Keratinocyte (primary cell): ENCODE results near the gene DYTN. TPM values are rescaled to one million over a fixed set of nuclear protein-coding genes. Genes with fewer than 3 reads are reported as not detected.
A peak's percentile ranks its signal among the peaks of the same experiment; 100 is the strongest.

ENCODE experiments used
- DNase-seq: peaks from one replicate; pipeline ENCODE4 v3.0.0-alpha.2; 2011; ENCODE audit warnings: low read depth, missing footprints, low spot score
- FAIRE-seq: peaks from 2 replicates; lab custom pipeline; 2011; peaks lifted over from hg19 to GRCh38; lab: Jason Lieb, UNC
- H2AFZ ChIP-seq: 2 replicates; pipeline ENCODE4 v1.6.0; 2012; ENCODE audit warnings: low read length, control low read depth, inconsistent platforms; ENCODE audit not compliant: control insufficient read depth
- H3K27ac ChIP-seq: 2 replicates; pipeline ENCODE4 v1.5.1; 2011; ENCODE audit warnings: low read length; ENCODE audit not compliant: control insufficient read depth, insufficient read depth
- H3K27me3 ChIP-seq: 3 replicates; pipeline ENCODE4 v1.6.0; 2011; ENCODE audit warnings: low read length; ENCODE audit not compliant: control insufficient read depth, insufficient read depth; ENCODE audit errors: extremely low read depth
- H3K36me3 ChIP-seq, 2 experiments: 2 replicates in 1 of 2; 3 replicates in 1 of 2; pipeline ENCODE4 v1.5.1; 2011; ENCODE audit warnings: low read length in 2 of 2, mild to moderate bottlenecking in 1 of 2; ENCODE audit not compliant: control insufficient read depth in 2 of 2, insufficient read depth in 2 of 2; ENCODE audit errors: extremely low read depth in 1 of 2
- H3K4me1 ChIP-seq: 3 replicates; pipeline ENCODE4 v1.5.1; 2011; ENCODE audit warnings: low read length; ENCODE audit not compliant: control insufficient read depth, insufficient read depth; ENCODE audit errors: extremely low read depth
- H3K4me2 ChIP-seq: 3 replicates; pipeline ENCODE4 v1.6.0; 2011; ENCODE audit warnings: low read depth, low read length; ENCODE audit not compliant: control insufficient read depth, insufficient read depth; ENCODE audit errors: extremely low read depth
- H3K4me3 ChIP-seq, 3 experiments: fragments of 200-600 bp in 1 of 3; sonication (generic) in 1 of 3; 2 replicates in 2 of 3; 3 replicates in 1 of 3; pipeline ENCODE4 v1.5.1; 2011 to 2016; ENCODE audit warnings: low read length in 3 of 3, mild to moderate bottlenecking in 3 of 3, control low read depth in 2 of 3, inconsistent platforms in 1 of 3, low read depth in 1 of 3, mixed read lengths in 1 of 3, mixed run types in 1 of 3, moderate library complexity in 1 of 3; ENCODE audit not compliant: control insufficient read depth in 2 of 3, insufficient read depth in 2 of 3; ENCODE audit errors: extremely low read depth in 1 of 3
- H3K79me2 ChIP-seq: 2 replicates; pipeline ENCODE4 v1.6.0; 2012; ENCODE audit warnings: low read length; ENCODE audit not compliant: control insufficient read depth, insufficient read depth
- H3K9ac ChIP-seq: 3 replicates; pipeline ENCODE4 v1.6.0; 2011; ENCODE audit warnings: low read length; ENCODE audit not compliant: control insufficient read depth, insufficient read depth; ENCODE audit errors: extremely low read depth
- H3K9me1 ChIP-seq: 3 replicates; pipeline ENCODE4 v1.6.0; 2011; ENCODE audit warnings: low read length; ENCODE audit not compliant: control insufficient read depth, insufficient read depth; ENCODE audit errors: extremely low read depth
- H3K9me3 ChIP-seq: 2 replicates; pipeline ENCODE4 v1.5.1; 2012; ENCODE audit warnings: low read depth, low read length; ENCODE audit not compliant: control insufficient read depth
- H4K20me1 ChIP-seq: 3 replicates; pipeline ENCODE4 v1.6.0; 2011; ENCODE audit warnings: low read length; ENCODE audit not compliant: control insufficient read depth, insufficient read depth; ENCODE audit errors: extremely low read depth
- EZH2 ChIP-seq: IDR thresholded peaks from one replicate; pipeline ENCODE4 v1.6.1; 2012; ENCODE audit warnings: inconsistent platforms, mild to moderate bottlenecking, low read length, moderate library complexity
- dilution Hi-C: fragments of 300-500 bp; cut with MboI; formaldehyde crosslinking; loops from one replicate; pipeline ENCODE4 v1.7.0; 2020; ENCODE audit warnings: low sequenced_read_pairs; ENCODE audit not compliant: extremely low pct_ligation_motif_present
- polyA plus RNA-seq, 5 experiments: library from polyadenylated mRNA; depleted of rRNA in 3 of 5; stranded (reverse) in 3 of 5; stranded (forward) in 1 of 5; unstranded in 1 of 5; fragments of >200 nt; gene quantifications; 1 replicate in 1 of 5; 2 replicates in 3 of 5; 3 replicates in 1 of 5; pipeline versions ENCODE4 v1.2.1 to v1.2.3, GENCODE V29; 2011 to 2012; ENCODE audit warnings: missing spikeins in 2 of 5, low read depth in 1 of 5, low replicate concordance in 1 of 5
- TF ChIP-seq, protein P1 (sequence below), 3 experiments: IDR thresholded peaks in 1 of 3; conservative IDR thresholded peaks in 1 of 3; optimal IDR thresholded peaks in 1 of 3; 2 replicates in 2 of 3; 3 replicates in 1 of 3; pipeline versions ENCODE3 to v1.5.1; 2011; ENCODE audit warnings: low read length in 3 of 3, mild to moderate bottlenecking in 3 of 3, moderate library complexity in 2 of 3, control low read depth in 1 of 3, inconsistent platforms in 1 of 3; ENCODE audit not compliant: insufficient read depth in 2 of 3; ENCODE audit errors: extremely low read depth in 1 of 3

DYTN gene
- polyA plus RNA-seq, 1 donor (not counting 4 experiments of a cell fraction or from before 2014, with no cell fraction given) = not detected

DNA sequence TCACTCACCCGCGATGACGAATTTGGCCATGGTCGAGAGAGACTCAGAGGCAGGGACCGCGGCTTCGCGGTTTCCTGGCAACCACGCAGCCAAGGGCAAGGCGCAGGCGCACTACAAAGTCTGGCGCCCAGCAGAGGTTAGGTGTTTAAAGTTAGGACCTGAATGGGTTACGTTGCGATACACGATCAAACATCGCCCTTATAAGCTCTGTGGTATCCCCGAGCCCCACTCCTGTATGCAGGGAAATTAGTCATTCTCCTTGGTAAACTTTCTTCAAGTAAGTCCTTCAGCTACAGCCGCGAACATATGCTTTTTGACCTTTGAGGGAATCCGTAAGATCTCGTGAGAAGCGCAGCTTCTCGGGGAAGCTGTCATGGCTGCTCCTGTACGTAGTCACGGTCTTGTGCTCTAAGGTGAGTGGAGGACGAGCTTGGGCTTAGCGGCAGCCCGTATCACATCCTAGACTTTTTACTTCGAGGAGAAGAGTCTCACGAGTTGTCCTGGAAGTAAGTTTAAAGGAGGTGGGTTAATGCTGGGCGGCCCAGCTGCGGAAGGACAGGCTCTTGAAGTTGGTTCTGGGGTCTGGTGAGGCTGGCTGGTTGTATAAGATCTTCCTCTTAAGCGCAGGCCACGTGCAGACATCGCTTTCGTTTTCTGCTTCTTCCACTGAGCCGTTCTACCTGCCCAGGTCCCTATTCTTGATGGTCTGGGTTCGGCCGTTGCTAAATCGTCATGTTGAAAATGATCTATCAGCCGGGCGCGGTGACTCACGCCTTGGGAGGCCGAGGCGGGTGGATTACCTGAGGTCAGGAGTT, 47.3 kb upstream of the DYTN start, which contains the start of the genes FASTKD2 and MDH1B:
Gene FASTKD2, plus strand, starts transcription at position 365 of the 815 bp plus-strand sequence. CDS start 1,088 bp downstream, outside the sequence.
Gene MDH1B, minus strand, starts transcription at position 87 of the 815 bp plus-strand sequence. Its CDS starts 57 bp downstream, at position 30.
- FAIRE-seq (peak; percentile 89), DNase-seq (peak; percentile 64)
- H3K9me1 ChIP-seq = no peaks in the 10 kb centered on the region
- H4K20me1 ChIP-seq = no peaks in the 10 kb centered on the region
- H2AFZ ChIP-seq = peak within 1 kb of the TSS; percentile 98
- dilution Hi-C loops = no loop called here
- H3K4me3 ChIP-seq = peak within 1 kb of the TSS; percentile 73 to 89 (median 87)
- peak within 1 kb of the TSS; percentile 97 for H3K27ac ChIP-seq
- peaks cover 40% of the 10 kb centered on the region for H3K79me2 ChIP-seq
- peak within 1 kb of the TSS; percentile 93 for H3K9ac ChIP-seq
- H3K4me1 ChIP-seq = peaks cover 13% of the 10 kb centered on the region
- no peaks in the 10 kb centered on the region for H3K27me3 ChIP-seq
- TF ChIP-seq, protein P1, sequence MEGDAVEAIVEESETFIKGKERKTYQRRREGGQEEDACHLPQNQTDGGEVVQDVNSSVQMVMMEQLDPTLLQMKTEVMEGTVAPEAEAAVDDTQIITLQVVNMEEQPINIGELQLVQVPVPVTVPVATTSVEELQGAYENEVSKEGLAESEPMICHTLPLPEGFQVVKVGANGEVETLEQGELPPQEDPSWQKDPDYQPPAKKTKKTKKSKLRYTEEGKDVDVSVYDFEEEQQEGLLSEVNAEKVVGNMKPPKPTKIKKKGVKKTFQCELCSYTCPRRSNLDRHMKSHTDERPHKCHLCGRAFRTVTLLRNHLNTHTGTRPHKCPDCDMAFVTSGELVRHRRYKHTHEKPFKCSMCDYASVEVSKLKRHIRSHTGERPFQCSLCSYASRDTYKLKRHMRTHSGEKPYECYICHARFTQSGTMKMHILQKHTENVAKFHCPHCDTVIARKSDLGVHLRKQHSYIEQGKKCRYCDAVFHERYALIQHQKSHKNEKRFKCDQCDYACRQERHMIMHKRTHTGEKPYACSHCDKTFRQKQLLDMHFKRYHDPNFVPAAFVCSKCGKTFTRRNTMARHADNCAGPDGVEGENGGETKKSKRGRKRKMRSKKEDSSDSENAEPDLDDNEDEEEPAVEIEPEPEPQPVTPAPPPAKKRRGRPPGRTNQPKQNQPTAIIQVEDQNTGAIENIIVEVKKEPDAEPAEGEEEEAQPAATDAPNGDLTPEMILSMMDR (optimal IDR thresholded peaks at IDR 0.05 in 1 of 3, IDR thresholded peaks at IDR 0.05 in 1 of 3, conservative IDR thresholded peaks at IDR 0.05 in 1 of 3; ENCODE audit: extremely low read depth in 1 of 3, insufficient read depth in 2 of 3, low read length in 3 of 3) = no peak
- no peak for TF ChIP-seq EZH2
- no peaks in the 10 kb centered on the region for H3K9me3 ChIP-seq
- H3K36me3 ChIP-seq = peaks cover 9 to 10% of the 10 kb centered on the region in 2 experiments
- peak within 1 kb of the TSS; percentile 93 for H3K4me2 ChIP-seq

DNA sequence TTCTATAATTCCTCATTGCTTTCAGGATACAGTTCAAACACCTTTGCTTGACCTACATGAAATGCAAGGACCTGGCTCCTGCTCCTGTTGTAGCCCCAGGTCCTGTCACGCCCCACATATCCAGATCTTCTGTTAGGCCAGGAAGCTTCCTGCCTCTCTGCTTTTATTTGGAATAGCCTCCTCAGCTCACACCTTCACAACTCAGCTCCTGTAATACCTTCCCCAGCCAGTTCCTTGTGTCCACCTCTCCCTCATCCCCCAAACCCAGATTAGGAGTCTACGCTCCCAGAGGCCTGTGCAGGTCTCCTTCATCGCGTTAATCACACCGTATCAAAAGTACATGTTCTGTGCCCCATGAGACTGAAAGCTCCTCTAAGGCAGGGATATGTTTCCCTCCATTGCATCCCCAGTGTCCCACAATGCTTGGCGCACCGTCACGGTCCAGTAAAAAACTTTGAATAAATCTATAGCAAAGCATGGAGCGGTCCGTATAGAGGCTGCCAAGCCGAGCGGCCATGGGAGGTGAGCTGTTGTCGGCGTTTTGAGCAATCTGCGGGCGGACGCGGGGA, 46.6 kb upstream of the DYTN start:
- peak overlapping the region; percentile 98 for H2AFZ ChIP-seq

More for the DNA sequence above, 46.6 kb upstream of the DYTN start:
- dilution Hi-C loops = no loop called here
- H3K4me1 ChIP-seq = peaks cover 13% of the 10 kb centered on the region
- no peak for TF ChIP-seq EZH2
- TF ChIP-seq, protein P1 (optimal IDR thresholded peaks at IDR 0.05 in 1 of 3, IDR thresholded peaks at IDR 0.05 in 1 of 3, conservative IDR thresholded peaks at IDR 0.05 in 1 of 3; ENCODE audit: extremely low read depth in 1 of 3, insufficient read depth in 2 of 3, low read length in 3 of 3) = no peak
- peak overlapping the region; percentile 73 to 89 (median 87) for H3K4me3 ChIP-seq
- H4K20me1 ChIP-seq = no peaks in the 10 kb centered on the region
- no peaks in the 10 kb centered on the region for H3K9me3 ChIP-seq
- H3K36me3 ChIP-seq = peaks cover 9 to 10% of the 10 kb centered on the region in 2 experiments
- no peaks in the 10 kb centered on the region for H3K9me1 ChIP-seq
- peak overlapping the region; percentile 97 for H3K27ac ChIP-seq
- FAIRE-seq (peak; percentile 20), DNase-seq (no peak)
- H3K9ac ChIP-seq = peak overlapping the region; percentile 93
- H3K4me2 ChIP-seq = peak overlapping the region; percentile 93
- no peaks in the 10 kb centered on the region for H3K27me3 ChIP-seq
- H3K79me2 ChIP-seq = peaks cover 37% of the 10 kb centered on the region
